T follicular helper cell (primary cell): Measurements from ENCODE around the gene PEX10.

Source experiments
- DNase-seq: peaks from one replicate; pipeline ENCODE4 v3.0.0-alpha.2; 2020; ENCODE audit warnings: low read depth

PEX10 gene

DNA sequence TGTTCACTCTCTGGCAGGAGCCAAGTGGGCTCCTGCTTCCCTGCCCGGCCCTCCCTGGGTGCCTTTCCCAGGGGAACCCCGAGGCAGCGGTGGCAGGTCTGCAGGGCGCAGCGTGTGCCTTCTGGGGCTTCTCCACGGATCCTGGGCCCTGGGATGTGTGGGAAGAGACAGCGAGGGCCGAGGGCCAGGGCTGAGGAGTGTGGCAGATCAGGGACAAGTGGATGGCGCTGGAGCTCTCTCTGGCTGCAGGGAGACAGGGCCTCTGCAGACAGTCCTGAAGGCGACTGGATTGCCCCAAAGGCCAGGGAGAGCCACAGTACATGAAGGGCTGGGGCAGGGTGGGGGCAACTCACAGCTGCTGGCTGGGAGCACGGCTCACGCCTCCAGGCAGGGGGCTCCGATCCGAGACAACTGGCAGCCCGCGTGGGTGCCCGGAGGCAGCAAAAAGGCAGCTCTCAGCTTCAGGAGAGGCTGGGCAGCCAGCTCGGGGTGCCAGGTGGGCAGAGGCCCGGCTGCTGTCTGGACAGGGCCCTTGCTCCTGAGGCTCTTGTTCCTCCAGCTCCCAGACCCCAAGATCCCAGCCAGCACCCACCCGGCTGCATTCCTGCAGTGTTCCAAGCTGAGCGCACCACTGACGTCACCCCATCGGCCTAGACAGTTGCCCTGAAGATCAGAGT, 37.0 kb downstream of the PEX10 start:
- no peak for DNase-seq

DNA sequence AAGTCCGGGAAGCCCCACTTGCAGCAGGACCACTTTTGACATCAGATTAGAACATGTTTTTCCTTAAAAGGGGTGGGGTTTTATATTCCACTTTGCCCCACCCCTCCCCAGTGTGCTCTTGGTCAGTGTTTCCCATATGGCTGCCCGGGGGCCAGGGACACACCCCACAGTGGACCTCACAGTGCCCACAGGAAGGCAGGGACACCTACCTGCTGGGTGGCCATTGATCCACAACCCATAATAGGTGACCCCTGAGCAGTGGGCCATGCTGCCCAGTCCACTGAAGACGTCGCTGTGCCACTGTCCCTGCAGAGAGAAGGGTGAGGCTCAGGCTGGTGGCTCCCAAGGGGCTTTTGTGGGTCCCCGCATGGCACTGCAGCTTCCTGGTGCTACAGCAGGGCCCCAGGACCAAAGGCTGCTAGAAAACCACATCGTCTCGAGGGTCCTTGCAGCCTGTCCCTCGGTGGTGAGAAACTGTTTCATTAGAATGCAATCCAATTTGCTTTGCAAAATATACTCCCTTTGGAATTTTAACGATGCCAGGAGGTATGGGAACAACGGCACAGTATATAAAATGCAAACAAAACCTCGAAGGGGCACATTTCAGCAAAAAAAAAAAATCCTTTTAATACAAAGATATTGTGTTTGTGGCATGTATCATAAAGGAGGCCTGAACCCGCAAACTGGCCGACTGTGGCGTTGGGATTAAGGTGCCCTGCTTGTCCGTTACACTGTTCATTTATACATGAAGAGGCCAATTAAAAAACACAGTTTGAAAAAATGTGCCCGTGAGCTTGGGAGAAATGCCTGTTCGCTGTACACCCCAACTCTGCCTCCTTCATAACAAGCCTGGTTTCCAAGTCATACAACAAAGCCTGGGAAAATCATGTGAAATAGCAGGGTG, 37.9 kb downstream of the PEX10 start:
- DNase-seq = no peak

DNA sequence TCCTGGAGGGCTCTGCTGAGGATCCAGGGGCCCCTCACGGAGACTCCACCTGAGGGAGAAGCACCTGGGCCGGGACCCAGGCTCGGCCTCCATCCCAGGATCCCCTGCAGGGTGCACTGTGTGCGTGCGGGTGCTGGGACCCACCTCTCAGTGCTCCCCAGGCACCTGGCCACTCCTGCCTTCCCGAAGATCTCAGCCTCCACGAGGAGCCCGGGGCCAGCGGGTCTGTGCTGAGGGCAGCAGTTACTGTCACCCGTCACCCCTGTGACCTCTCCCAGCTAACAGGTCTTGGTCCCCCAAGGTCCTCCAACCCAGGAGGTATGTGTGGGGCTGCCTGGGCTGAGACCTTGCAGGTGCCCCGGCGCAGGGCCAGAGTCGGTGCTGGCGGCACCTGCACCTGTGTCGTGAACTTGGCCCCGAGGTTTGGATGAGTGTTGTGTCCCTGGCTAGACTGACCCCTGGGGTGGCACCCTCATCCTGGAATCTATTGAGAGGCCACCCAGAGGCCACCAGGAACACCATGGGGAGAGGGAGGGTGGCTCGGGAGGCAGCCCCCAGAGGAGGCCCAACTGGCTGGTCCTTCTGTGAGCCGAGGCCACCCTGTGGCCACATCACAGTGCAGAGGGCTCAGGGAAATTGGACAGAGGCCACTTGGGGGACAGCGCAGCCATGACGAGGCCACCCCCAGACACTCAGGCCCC, 38.7 kb downstream of the PEX10 start:
- DNase-seq = no peak

DNA sequence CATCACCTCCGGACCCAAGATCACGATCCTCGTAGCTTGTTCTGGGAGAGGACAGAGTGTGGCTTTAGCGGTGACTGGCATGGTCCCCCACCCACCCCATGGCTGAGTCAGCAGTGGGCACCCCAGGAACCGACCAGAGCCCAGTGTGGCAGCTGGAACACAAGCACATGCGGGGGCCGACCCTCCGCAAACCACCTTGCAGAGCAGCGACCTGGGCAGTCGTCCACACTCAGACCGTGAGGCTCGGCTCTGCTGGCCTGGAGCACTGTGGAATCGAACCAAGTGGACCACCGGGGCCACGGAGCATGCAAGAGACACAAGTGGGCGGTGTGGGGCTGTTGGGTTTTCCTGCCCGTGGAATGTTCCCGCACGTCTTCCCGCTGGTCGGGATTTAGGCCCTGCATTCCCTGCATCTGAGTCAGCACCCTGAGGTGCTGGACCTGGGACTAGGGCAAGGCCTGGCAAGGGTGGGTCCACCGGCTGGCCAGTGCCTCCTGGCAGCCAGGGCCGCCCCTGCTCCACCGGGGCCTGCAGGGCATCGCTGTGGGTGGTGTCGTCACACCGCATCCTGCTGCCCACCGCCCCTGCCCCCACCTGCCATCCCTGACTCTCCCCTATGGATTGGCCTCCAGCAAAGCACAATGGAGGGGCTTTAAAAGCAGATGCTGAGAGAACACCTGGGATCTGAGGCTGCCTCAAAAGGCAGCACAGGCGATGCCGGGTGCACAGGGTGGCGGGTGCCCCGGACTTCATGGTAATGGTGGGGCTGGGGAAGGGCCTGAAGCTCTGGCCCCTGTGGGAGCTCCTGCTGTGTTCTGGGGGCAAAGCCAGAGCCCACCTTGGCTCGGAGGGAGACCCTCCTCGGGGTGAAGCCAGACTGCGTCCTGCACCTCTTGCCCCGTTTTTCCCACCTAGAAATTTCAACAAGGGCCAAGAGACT, 39.5 kb downstream of the PEX10 start:
- DNase-seq = no peak

DNA sequence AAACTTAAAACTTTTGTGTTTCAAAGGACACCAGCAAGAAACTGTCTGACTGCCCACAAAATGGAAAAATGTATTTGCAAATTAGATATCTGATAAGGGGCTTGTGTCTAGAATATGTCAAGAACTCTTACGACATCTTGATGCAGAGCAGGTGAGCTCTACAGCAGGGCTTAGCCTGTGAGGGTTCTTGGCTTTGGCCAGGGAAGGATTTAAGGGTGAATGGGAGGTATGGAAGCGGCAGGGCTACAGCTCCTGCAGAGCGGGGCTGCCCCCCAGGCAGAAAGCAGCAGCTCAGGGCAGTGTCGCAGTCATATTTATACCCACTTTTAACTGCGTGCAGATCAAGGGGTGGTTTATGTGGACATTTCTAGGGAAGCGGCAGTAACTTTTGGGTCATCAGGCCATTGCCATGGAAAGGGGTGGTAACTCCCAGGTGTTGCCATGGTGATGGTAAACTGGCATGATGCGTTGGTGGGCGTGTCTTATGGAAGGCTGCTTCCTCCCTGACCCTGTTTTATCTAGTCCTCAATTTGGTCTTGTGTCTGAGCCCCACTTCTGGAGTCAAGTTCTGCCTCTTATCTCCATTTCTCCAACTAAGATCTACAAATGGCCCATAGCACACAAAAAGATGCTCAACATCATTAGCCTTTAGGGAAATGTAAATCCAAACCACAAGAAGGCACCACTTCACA, 44.2 kb downstream of the PEX10 start:
- no peak for DNase-seq

DNA sequence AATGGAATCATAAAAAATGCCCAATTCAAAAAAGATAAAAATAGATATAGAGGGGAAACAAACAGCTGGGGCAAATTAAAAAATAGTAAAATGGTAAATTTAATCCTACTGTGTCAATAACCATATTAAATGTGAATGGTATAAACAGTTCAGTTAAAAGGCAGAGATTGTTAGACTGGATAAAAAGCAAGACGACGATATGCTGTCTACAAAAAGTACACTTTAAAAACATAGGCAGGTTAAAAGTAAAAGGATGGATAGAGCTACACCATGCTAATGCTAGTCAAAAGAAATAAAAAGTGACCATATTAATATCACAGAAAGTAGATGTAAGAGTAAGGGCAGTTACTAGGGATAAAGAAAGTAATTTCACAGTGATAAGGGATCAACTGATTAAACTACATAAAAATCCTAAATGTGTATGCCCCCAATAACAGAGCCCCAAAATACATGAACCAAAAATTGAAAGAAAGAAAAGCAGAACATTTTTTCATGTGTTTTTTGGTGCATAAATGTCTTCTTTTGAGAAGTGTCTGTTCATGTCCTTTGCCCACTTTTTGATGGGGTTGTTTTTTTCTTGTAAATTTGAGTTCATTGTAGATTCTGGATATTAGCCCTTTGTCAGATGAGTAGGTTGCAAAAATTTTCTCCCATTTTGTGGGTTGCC, 48.4 kb downstream of the PEX10 start:
- no peak for DNase-seq

DNA sequence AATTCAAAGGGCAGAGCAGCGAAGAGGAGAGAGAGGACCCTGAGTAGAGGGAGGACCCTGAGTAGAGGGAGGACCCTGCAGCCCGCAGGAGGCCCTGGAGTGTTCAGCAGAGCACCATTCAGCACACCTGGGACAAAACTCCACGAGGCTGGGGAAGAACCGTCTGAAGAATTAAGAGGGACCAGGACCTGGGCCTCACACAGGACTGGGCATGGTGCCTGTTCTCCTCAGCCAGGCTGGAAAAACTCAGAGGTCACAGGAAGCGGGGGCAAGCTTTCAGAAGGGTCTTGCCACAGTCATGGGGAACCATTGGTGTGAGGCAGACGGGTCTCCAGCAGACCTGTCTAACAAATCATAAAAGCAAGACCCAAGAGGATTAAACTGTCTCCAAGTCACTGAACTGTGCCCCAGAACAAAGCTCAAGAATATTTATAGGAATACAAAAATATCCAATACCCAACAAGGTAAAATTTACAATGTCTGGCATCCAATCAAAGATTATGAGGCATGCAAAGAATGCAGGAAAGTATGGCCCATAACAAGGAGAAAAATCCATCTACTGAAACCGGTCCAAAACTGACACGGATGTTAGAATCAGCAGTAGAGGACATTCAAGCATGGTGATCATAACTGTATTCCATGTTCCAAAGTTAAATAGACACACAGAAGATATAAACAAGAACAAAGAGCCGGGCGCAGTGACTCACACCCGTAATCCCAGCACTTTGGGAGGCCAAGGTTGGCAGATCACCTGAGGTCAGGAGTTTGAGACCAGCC, 51.6 kb downstream of the PEX10 start:
- no peak for DNase-seq

DNA sequence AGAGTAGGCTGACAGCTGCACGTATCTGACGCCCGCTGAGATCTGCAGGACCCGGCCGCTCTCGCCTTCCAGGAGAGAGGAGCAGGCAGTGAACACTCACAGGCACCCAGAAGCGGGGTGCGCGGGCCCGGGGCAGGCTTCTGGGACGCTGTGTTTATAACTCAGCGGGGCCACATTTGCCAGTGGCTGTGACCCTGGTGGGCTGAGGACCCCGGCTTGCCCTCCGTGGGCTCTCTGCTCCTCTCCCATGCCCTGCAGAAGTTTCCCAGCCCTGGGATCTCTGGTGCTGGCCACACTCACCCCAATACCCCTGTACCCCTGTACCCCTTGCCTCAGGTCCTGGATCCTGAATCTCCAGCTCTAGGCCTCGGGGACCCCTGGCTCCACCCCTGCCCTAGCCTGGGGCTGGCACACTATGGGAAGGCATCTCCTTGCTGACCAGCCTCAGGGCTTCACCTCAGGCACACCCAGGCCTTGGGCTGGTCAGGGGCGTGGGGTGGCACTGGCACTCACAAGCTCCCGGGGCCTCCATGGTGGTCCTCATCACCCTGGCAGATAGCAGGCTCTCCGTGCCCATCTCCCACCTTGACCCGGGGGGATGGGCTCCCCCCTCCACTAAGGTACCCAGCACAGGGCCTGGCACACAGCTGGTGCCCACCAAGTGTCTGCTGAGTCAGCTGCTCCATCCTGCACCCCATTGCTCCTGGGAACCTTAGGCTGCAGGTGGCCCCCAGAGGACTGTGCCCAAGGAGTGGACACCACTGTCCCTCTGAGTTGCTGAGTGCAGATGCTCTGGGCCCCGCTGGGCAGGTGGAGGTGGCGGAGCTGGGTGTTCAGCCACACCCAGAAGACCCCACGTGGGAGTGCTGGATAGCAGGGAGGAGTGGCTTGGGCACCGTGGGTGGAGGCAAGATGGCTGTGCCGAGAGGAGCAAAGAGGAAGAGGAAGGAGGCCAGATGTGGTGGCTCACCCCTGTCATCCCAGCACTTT, 53.4 kb downstream of the PEX10 start:
- DNase-seq = no peak

DNA sequence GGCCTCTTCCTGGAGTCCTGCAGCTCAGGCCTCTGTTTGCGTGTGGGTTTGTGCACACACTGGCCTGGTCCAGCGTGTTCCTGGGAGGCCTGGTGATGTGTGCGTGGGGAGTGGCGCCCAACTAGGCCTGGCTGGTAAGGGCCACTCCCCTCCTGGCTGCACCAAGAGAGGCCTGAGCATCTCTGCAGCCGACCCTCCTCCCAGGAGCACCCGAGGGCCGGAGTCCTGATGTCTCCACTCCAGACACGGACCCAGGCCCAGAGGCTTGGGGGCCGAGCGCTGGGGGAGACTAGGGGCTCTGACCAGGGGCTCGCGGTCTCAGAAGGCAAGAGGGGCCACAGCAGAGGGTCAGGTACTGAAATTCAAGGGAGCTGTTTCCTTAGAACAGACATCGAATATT, 54.3 kb downstream of the PEX10 start:
- no peak for DNase-seq

DNA sequence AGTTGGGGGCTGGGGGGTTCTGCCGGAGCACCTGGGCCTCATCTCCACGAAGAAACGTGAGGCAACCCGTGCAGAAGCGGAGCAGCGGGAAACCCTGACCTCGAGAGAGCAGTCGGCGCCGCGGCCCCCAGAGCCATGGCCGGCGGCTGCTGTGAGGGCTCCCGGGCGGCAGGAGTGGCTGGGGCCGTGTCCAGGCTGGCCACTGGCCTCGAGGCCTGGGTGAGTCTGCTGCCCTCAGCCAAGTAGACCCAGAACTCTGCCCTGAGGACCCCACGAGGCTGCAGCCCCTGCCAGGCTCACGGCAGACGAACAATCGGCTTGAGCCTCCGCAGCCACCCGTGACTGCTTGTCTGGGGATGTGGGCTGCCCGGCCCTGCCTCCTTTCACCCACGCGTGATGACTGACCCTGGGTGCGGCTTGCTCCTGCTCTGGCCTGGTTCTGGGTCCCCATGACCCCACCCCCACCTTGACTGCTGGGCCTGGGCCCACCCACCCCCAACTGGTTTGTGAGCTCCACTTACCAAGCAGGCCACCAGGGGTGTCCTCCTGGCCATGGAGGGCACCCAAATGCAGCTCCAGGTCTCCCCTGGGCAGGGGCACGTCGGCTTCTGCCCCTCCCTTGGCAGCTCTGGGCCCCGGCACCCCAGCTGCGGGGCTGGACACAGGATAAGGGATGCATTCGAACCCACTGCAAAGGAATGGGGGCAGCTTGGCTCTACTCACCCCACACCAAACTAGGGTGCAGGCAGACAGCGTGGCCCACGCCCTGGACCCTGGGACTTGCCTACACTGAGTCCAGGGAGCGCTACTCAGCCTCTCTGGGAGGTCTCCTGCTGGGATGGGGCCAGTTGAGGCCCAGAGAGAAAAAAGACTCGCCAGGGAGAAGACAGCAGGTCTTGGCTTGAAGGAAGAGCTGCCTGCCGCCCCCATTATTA, 55.2 kb downstream of the PEX10 start:
- no peak for DNase-seq

DNA sequence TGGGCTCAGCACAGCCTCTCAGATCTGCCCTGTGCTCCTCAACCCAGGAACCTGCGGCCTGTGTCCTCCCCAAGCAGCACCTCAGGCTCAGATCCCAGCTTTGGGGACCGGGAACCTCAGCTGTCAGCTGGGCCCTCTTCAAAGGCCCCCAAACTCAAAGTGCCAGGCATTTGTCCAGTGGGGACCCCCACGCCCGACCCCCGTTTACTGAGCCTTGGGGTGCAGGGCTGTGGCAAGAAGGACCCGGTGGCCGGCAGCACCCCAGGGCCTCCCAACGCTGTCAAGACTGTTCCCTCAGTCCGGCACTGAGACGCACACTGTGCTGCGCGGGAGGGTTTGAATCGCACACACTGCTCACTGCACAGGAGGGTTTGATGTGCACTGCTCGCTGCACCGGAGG, 56.0 kb downstream of the PEX10 start:
- DNase-seq = no peak

DNA sequence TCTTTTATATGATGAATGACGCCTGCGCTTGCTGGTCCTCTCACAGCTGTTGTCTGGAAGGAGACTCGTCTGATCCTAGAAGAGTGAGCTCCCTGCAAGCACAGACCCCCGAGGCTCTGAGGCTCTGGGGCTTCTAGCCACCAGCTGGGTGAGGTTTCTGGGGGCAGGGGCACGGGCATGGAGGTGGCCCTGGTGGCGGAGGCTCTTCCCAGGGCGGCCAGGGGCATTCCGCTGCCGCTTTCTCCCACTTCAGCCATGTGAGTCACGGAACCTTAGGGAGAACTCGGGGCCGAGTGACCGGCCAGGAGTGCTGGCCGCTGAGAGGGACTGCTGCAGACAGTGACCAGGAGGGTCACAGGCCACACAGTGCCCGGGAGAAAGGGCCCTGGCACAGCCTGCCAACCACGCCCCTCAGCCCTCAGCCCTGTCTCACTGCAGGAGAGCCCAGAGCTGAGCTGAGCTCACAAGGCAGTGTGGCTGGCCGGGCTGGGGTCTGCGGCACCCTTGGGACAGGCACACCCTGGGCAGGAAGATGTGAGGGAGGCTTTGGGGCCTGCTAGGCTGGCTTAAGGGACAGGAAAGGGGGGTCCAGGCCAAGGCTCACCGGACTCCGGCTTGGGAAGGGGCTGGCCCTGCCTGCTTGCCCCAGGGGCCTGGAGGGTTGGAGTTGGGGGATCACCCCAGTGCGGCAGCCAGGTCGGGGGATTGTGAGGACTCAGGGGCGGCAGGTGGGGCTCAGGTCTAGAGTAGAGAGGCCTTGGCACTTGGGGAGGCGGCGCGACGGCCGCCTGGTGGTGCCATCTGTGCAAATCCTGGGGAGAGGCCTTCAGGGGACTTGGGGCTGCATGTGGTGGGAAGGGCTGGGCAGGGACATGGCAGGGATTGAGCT, 56.7 kb downstream of the PEX10 start:
- no peak for DNase-seq

DNA sequence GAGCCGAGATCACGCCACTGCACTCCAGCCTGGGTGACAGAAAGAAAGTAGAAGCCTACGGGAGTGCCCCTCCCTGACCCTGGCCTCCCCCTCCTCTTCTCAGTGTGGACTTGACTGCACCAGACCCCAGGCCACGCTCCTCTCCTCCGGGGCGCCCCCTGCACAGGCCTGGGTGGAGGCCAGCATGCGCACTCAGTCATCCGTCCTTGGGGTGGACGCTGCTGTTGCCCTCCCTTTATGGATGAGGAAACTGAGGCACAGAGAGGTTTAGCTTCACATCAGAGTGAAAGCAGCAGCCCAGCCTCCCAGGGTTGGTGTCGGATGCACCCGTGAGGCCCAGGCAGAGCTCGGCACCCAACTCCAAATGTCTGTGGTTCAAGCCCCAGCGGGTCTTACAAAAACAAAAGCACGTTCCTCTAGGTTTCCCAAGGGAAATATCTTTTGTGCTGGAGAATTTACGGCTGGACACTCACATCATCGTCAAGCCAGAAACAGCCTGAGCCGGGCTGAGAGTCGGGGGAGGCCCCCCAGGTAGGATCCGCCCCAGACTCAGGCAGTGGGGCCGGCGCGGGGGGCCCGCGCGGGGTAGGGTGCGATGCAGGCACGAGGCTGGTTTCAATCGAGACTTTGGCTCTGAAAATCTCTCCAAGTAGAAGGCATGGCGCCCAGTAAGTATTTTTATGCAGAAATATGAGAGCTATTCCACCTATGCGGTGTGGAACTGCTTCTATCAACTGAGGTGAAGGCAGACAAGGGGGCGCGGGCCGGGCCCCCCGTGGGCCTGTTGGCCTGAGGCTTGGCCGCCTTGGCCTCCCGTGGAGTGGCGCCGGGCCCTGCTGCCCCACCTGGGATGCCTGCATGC, 57.6 kb downstream of the PEX10 start:
- DNase-seq = no peak
